WERI-Rb-1 (cell line): Measurements from ENCODE around the gene IFFO2.
A peak's percentile ranks its signal among the peaks of the same experiment; 100 is the strongest.

ENCODE experiments used
- DNase-seq: peaks from one replicate; pipeline ENCODE4 v3.0.0-alpha.2; 2020
- H3K27ac ChIP-seq: fragments of 250-450 bp; sonication (Bioruptor Pico); 2 replicates; pipeline ENCODE4 v1.5.1; 2020; ENCODE audit warnings: mild to moderate bottlenecking, moderate library complexity
- H3K27me3 ChIP-seq: fragments of 250-450 bp; sonication (Bioruptor Pico); 2 replicates; pipeline ENCODE4 v1.5.1; 2021; ENCODE audit warnings: mild to moderate bottlenecking, low read depth, moderate library complexity; ENCODE audit not compliant: insufficient read depth, severe bottlenecking
- H3K36me3 ChIP-seq: fragments of 250-450 bp; sonication (Bioruptor Pico); 2 replicates; pipeline ENCODE4 v1.5.1; 2020; ENCODE audit warnings: mild to moderate bottlenecking, moderate library complexity
- H3K4me3 ChIP-seq: 2 replicates; pipeline ENCODE4 v1.5.1; 2011; ENCODE audit warnings: low read depth, mild to moderate bottlenecking, control low read depth, low read length
- H3K9me3 ChIP-seq: fragments of 250-450 bp; sonication (Bioruptor Pico); 2 replicates; pipeline ENCODE4 v1.5.1; 2021; ENCODE audit warnings: mild to moderate bottlenecking, moderate library complexity; ENCODE audit not compliant: severe bottlenecking
- CTCF ChIP-seq: IDR thresholded peaks from 2 replicates; pipeline ENCODE4 v1.5.1; 2011; ENCODE audit warnings: low read depth, mild to moderate bottlenecking, control low read depth, inconsistent platforms, low read length

Gene IFFO2

GRCh38 chr1:18908911-18909771 is 47.3 kb downstream of the IFFO2 start:
- no peak for DNase-seq
- H3K36me3 ChIP-seq: peaks cover 69% of the 10 kb centered on the region
- H3K9me3 ChIP-seq: no peaks in the 10 kb centered on the region
- H3K4me3 ChIP-seq: no peak overlapping the region
- H3K27me3 ChIP-seq: no peaks in the 10 kb centered on the region
- no peak for TF ChIP-seq CTCF
- no peak overlapping the region for H3K27ac ChIP-seq

GRCh38 chr1:18907917-18908845 is 48.3 kb downstream of the IFFO2 start:
- Histone ChIP-seq H3K27me3 (no peaks in the 10 kb centered on the region), H3K9me3 (no peaks in the 10 kb centered on the region), H3K36me3 (peaks cover 64% of the 10 kb centered on the region), H3K27ac (no peak overlapping the region; the same call in 1 of the 2 replicates), H3K4me3 (no peak overlapping the region)
- no peak for TF ChIP-seq CTCF
- no peak for DNase-seq

GRCh38 chr1:18907021-18907916 is 49.2 kb downstream of the IFFO2 start:
- no peaks in the 10 kb centered on the region for H3K9me3 ChIP-seq
- peaks cover 57% of the 10 kb centered on the region for H3K36me3 ChIP-seq
- H3K27me3 ChIP-seq: no peaks in the 10 kb centered on the region
- peak; percentile 59 for DNase-seq
- peak; percentile 71 for TF ChIP-seq CTCF
- H3K4me3 ChIP-seq: no peak overlapping the region
- peak overlapping the region; percentile 29 for H3K27ac ChIP-seq

GRCh38 chr1:18903291-18903756 is 53.2 kb downstream of the IFFO2 start:
- DNase-seq: no peak
- H3K27ac ChIP-seq: peak overlapping the region; percentile 97
- H3K27me3 ChIP-seq: no peaks in the 10 kb centered on the region
- no peaks in the 10 kb centered on the region for H3K9me3 ChIP-seq
- peaks cover 21% of the 10 kb centered on the region for H3K36me3 ChIP-seq
- no peak for TF ChIP-seq CTCF
- H3K4me3 ChIP-seq: peak overlapping the region; percentile 89

- DNase-seq: peak; percentile 98
- peak within 1 kb of the TSS; percentile 97 for H3K27ac ChIP-seq
- no peak for TF ChIP-seq CTCF
- H3K36me3 ChIP-seq: peaks cover 15% of the 10 kb centered on the region
- no peaks in the 10 kb centered on the region for H3K9me3 ChIP-seq
- no peaks in the 10 kb centered on the region for H3K27me3 ChIP-seq
- peak within 1 kb of the TSS; percentile 89 for H3K4me3 ChIP-seq
These were observed 53.8 kb downstream of the IFFO2 start, which contains the start of gene ALDH4A1 for GRCh38 chr1:18902523-18903290. Gene ALDH4A1 (minus strand): TSS chr1:18902555. CDS start chr1:18902523, 32 bp downstream.
